Fibroblast of lung (primary cell): ENCODE results near the gene STYXL2. TPM values are rescaled to one million over a fixed set of nuclear protein-coding genes. Genes with fewer than 3 reads are reported as not detected.

ENCODE experiments used
- DNase-seq, 2 donors: peaks; one replicate each; pipeline versions ENCODE4 v3.0.0 to v3.0.0-alpha.2; 2010; ENCODE audit warnings: low read depth in 2 of 2
- H2AFZ ChIP-seq: 2 replicates; pipeline ENCODE4 v1.5.1; 2012; ENCODE audit warnings: low read length, control low read depth, inconsistent platforms
- H3K27ac ChIP-seq: 2 replicates; pipeline ENCODE4 v1.5.1; 2011; ENCODE audit warnings: low read length, control low read depth; ENCODE audit not compliant: insufficient read depth
- H3K27me3 ChIP-seq: 2 replicates; pipeline ENCODE4 v1.5.1; 2011; ENCODE audit warnings: mild to moderate bottlenecking, low read length; ENCODE audit not compliant: control insufficient read depth, insufficient read depth
- H3K36me3 ChIP-seq: 2 replicates; pipeline ENCODE4 v1.5.1; 2011; ENCODE audit warnings: low read length; ENCODE audit not compliant: control insufficient read depth, insufficient read depth
- H3K4me1 ChIP-seq: 2 replicates; pipeline ENCODE4 v1.5.1; 2011; ENCODE audit warnings: low read length; ENCODE audit not compliant: control insufficient read depth, insufficient read depth; ENCODE audit errors: extremely low read depth
- H3K4me2 ChIP-seq: 2 replicates; pipeline ENCODE4 v1.5.1; 2011; ENCODE audit warnings: low read length, control low read depth; ENCODE audit not compliant: insufficient read depth; ENCODE audit errors: extremely low read depth
- H3K4me3 ChIP-seq, 4 experiments: fragments of 200-600 bp in 1 of 4; sonication (generic) in 1 of 4; replicated peaks in 1 of 4; 2 replicates each; pipeline ENCODE4 v1.5.1; 2011 to 2016; ENCODE audit warnings: low read length in 4 of 4, low read depth in 3 of 4, mild to moderate bottlenecking in 3 of 4, control low read depth in 2 of 4, inconsistent platforms in 1 of 4, mixed read lengths in 1 of 4; ENCODE audit not compliant: insufficient read depth in 1 of 4; ENCODE audit errors: control extremely low read depth in 1 of 4
- H3K79me2 ChIP-seq: 2 replicates; pipeline ENCODE4 v1.5.1; 2012; ENCODE audit warnings: mild to moderate bottlenecking, low read length, inconsistent platforms; ENCODE audit not compliant: control insufficient read depth, insufficient read depth
- H3K9ac ChIP-seq: 2 replicates; pipeline ENCODE4 v1.5.1; 2011; ENCODE audit warnings: mild to moderate bottlenecking, low read length, control low read depth; ENCODE audit not compliant: insufficient read depth
- H3K9me3 ChIP-seq: 2 replicates; pipeline ENCODE4 v1.5.1; 2012; ENCODE audit warnings: low read depth, low read length; ENCODE audit not compliant: control insufficient read depth, insufficient read depth
- H4K20me1 ChIP-seq: 2 replicates; pipeline ENCODE4 v1.5.1; 2011; ENCODE audit warnings: low read length; ENCODE audit not compliant: control insufficient read depth, insufficient read depth; ENCODE audit errors: extremely low read depth
- EZH2 ChIP-seq: IDR thresholded peaks from 2 replicates; pipeline ENCODE4 v1.5.1; 2012; ENCODE audit warnings: low read length, control low read depth, mild to moderate bottlenecking; ENCODE audit errors: missing control alignments
- polyA plus RNA-seq, 2 donors: library from polyadenylated mRNA; depleted of rRNA in 1 of 2; stranded (reverse) in 1 of 2; unstranded in 1 of 2; fragments of >200 nt; gene quantifications; 2 replicates each; pipeline ENCODE4 v1.2.1, GENCODE V29; 2011 to 2012; ENCODE audit warnings: missing spikeins in 1 of 2
- total RNA-seq: library from RNA; depleted of rRNA; stranded (reverse); fragments of >200 nt; gene quantifications from 2 replicates; pipeline ENCODE4 v1.2.1, GENCODE V29; 2014
- TF ChIP-seq, protein P1 (sequence below), 2 donors: IDR thresholded peaks in 1 of 2; conservative IDR thresholded peaks in 1 of 2; 1 replicate in 1 of 2; 2 replicates in 1 of 2; pipeline ENCODE4 v1.5.1; 2011 to 2012; ENCODE audit warnings: low read length in 2 of 2, control low read depth in 1 of 2, inconsistent platforms in 1 of 2, low read depth in 1 of 2, mild to moderate bottlenecking in 1 of 2

Gene STYXL2
- total and polyA plus RNA-seq, 2 donors (not counting 1 experiment from before 2014, with no cell fraction given), result not detected

DNA sequence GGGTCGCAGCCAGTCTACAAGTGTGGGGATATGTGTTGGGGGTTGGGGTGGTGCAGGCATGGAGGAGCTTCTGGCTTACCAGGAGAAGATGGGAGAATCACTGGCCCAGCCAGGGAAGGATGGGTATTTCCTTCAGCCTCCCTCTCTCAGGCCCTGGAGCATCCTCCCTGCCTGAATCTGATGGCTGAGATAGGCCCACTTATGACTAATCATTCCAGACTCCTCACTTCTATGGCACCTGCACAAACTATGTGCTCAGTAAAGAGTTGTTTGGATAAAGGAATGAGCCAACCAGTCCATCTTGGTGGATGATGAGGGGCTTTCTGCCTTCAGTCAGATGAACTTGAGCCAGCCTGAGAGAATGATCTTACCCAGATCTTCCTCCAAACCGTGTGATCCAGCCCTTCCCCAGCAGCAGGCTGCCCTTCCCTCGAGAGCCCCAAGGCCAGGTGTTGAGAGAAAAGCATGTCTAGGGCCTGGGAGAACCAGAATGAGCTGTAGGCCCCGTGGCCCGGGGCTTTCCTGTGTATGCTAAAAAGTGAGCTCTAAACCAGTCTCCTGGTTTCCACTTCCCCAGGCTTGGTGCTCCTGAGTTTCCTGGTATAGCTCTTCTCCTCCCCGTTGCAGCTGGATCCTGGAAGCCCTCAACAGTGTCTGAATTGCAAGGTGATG is 5.0 kb upstream of the STYXL2 start:
- Histone ChIP-seq H3K27ac (no peak overlapping the region), H2AFZ (no peak overlapping the region), H3K27me3 (no peaks in the 10 kb centered on the region), H3K36me3 (no peaks in the 10 kb centered on the region), H3K79me2 (no peaks in the 10 kb centered on the region), H3K4me2 (no peak overlapping the region), H3K4me3 (no peak overlapping the region), H3K4me1 (no peaks in the 10 kb centered on the region), H4K20me1 (no peaks in the 10 kb centered on the region), H3K9ac (no peak overlapping the region), H3K9me3 (no peaks in the 10 kb centered on the region)
- TF ChIP-seq, protein P1, sequence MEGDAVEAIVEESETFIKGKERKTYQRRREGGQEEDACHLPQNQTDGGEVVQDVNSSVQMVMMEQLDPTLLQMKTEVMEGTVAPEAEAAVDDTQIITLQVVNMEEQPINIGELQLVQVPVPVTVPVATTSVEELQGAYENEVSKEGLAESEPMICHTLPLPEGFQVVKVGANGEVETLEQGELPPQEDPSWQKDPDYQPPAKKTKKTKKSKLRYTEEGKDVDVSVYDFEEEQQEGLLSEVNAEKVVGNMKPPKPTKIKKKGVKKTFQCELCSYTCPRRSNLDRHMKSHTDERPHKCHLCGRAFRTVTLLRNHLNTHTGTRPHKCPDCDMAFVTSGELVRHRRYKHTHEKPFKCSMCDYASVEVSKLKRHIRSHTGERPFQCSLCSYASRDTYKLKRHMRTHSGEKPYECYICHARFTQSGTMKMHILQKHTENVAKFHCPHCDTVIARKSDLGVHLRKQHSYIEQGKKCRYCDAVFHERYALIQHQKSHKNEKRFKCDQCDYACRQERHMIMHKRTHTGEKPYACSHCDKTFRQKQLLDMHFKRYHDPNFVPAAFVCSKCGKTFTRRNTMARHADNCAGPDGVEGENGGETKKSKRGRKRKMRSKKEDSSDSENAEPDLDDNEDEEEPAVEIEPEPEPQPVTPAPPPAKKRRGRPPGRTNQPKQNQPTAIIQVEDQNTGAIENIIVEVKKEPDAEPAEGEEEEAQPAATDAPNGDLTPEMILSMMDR (conservative IDR thresholded peaks at IDR 0.05 in 1 of 2, IDR thresholded peaks at IDR 0.05 in 1 of 2; ENCODE audit: low read depth in 1 of 2, low read length in 2 of 2), result no peak
- TF ChIP-seq EZH2, result no peak
- DNase-seq, result no peak

DNA sequence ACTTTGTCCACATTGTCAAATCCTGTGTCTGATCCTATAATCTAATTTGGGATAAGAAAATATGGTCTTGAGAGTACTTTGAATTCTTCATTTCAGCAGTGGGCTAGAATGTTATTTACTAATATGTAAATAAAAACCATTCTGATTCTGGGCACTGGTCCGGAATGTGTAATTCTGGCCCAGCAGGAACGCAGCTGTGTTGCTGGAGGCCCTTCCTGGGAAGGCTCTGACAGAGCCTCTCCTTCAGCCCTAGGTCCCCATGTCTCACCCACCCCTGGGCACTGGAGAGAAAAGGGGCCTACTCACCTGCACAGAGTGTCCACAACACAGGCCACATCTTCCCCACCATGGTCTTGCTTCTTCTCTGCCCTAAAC is 3.9 kb upstream of the STYXL2 start:
- Histone ChIP-seq H3K27me3 (no peaks in the 10 kb centered on the region), H3K4me1 (no peaks in the 10 kb centered on the region), H3K9ac (no peak overlapping the region)

DNA sequence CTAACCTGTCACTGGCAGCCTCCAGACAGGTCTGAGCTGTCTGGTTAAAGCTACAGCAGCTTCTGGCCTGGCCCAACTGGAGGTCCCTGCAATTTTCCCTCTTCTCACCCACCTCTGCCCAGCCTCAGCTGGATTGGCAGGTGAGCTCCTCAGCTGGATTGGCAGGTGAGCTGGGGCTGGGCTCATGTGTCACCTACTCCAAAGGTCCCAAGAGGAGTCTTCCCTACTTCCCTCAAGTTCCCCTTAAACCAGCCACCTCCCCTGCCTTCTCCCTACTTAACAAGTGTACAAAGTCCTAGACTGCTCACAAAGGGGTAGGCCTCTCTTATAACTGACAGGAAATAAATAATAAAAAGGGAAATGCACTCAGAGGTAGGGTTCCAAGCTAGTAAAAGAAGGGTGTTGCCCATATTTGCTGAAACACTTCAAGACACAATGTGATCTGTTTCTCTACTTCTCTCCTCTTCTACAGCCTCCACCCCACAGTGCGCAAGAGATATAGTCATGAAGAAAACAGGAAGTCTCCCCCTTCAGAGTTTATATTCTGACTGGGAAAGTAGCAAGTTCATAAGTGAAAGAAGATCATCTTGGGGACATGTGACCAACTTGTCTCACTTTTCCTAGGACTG is 3.4 kb upstream of the STYXL2 start, which contains the start of gene GPA33:
GPA33 (minus strand) TSS at position 64 of the 629 bp plus-strand sequence. CDS start 90 bp downstream, outside the sequence.
- TF ChIP-seq, protein P1 (conservative IDR thresholded peaks at IDR 0.05 in 1 of 2, IDR thresholded peaks at IDR 0.05 in 1 of 2; ENCODE audit: low read depth in 1 of 2, low read length in 2 of 2), result no peak
- no peak for TF ChIP-seq EZH2
- Histone ChIP-seq H3K27ac (no peak within 1 kb of the TSS), H3K79me2 (no peaks in the 10 kb centered on the region), H2AFZ (no peak within 1 kb of the TSS), H3K9ac (no peak within 1 kb of the TSS), H3K9me3 (no peaks in the 10 kb centered on the region), H3K4me2 (no peak within 1 kb of the TSS), H3K4me1 (no peaks in the 10 kb centered on the region), H3K36me3 (no peaks in the 10 kb centered on the region), H3K27me3 (no peaks in the 10 kb centered on the region), H4K20me1 (no peaks in the 10 kb centered on the region), H3K4me3 (no peak within 1 kb of the TSS)
- DNase-seq, result no peak

More for the DNA sequence above, 3.9 kb upstream of the STYXL2 start:
- H3K9me3 ChIP-seq, result no peaks in the 10 kb centered on the region
- no peak for DNase-seq
- H3K4me3 ChIP-seq, result no peak overlapping the region
- TF ChIP-seq, protein P1 (conservative IDR thresholded peaks at IDR 0.05 in 1 of 2, IDR thresholded peaks at IDR 0.05 in 1 of 2; ENCODE audit: low read depth in 1 of 2, low read length in 2 of 2), result no peak
- no peak for TF ChIP-seq EZH2
- no peaks in the 10 kb centered on the region for H3K36me3 ChIP-seq
- H2AFZ ChIP-seq, result no peak overlapping the region
- H4K20me1 ChIP-seq, result no peaks in the 10 kb centered on the region
- H3K4me2 ChIP-seq, result no peak overlapping the region
- no peak overlapping the region for H3K27ac ChIP-seq
- H3K79me2 ChIP-seq, result no peaks in the 10 kb centered on the region
